Measurements from ENCODE around the gene SFR1.

The SFR1 gene, protein sequence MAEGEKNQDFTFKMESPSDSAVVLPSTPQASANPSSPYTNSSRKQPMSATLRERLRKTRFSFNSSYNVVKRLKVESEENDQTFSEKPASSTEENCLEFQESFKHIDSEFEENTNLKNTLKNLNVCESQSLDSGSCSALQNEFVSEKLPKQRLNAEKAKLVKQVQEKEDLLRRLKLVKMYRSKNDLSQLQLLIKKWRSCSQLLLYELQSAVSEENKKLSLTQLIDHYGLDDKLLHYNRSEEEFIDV

DNA sequence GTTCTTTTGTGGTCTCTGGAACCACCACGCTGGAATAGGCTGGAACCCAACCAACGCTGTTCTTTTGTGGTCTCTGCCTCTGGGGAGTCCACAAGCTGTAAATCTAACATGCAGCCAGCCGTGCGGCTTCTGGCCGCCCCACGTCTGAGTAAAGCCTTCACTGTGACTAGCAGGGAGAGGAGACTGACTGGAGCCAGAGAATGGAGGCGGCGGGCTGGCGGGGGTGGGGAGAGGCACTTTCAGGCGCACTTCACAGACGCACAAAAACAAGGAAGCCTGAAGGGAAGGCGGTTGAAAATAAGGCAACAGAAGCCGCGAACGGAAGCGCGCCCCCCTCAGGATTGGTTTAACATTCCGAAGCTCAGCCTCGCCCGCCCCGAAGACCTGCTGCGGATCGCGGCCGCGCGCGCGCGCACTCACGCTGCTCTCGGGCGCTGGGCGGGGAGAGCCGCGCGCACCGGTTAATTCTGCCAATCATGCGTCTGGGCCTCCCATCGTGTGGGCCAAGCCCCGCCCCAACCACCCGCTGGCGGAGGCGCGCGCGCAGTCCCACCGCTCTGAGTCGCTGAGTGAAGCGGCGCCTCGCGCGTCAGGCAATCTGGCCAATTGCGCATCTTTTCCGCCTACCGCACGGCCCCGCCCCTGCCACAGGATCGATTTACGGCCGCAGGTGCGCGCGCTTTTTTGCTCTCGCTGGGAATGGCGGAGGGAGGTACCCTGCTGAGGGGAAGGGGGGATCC, at the start of gene SFR1:
TSS of gene SFR1 (plus strand) at position 687 of the 740 bp plus-strand sequence. CDS start at position 700, 13 bp downstream.
- DNase-seq: peak; percentile 91 to 99

GRCh38 chr10:104072786-104073185, 49.2 kb upstream of the SFR1 start:
- no peak for DNase-seq

GRCh38 chr10:104074505-104074904, 47.5 kb upstream of the SFR1 start:
- DNase-seq: no peak

GRCh38 chr10:104076743-104077160, 45.2 kb upstream of the SFR1 start:
- peak in 1 of 2 experiments; percentile 67 for DNase-seq

DNA sequence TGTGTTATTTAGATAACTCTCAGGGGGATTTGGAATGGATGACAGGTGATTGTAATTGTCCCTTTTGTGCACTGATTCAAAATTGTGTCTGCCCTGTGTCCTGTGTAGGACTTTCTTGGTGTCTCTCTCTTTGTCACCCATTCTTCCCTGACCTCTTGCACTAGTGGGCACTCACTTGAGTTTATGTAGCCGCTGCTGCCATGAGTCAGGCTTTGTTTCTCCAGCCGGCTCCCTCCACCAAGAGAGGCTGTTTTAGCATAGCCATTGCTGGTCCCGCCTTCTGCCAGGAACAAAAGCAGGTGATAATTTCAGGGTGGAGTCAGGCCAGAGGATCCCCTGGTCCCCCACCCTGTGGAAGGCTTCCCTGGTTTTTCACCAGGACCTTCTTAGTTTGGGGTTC, 44.7 kb upstream of the SFR1 start:
- DNase-seq: peak; percentile 64 to 72

- DNase-seq: peak in 1 of 2 experiments; percentile 13
Measured at GRCh38 chr10:104077663-104078151, 44.3 kb upstream of the SFR1 start.

DNA sequence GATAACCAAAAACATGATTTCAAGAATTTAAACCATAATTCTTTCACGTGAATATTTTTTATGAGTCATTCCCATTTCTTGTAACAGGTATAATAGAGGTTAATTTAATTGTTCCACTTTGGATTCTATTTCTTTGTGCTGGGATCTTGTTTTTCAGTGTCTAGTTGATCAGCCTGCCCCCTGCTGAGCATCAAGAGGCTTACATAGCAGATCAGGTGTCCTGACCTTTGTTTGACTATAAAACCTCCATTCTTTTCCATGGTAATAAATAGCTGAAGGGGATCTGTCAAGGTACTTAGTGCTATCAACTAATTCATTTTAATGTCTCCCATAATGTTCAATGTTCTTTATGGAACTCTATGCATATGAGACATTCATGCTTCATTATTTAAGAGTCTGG, 41.2 kb upstream of the SFR1 start:
- DNase-seq: peak; percentile 46 to 71

GRCh38 chr10:104081998-104082397, 40.0 kb upstream of the SFR1 start:
- DNase-seq: no peak

DNA sequence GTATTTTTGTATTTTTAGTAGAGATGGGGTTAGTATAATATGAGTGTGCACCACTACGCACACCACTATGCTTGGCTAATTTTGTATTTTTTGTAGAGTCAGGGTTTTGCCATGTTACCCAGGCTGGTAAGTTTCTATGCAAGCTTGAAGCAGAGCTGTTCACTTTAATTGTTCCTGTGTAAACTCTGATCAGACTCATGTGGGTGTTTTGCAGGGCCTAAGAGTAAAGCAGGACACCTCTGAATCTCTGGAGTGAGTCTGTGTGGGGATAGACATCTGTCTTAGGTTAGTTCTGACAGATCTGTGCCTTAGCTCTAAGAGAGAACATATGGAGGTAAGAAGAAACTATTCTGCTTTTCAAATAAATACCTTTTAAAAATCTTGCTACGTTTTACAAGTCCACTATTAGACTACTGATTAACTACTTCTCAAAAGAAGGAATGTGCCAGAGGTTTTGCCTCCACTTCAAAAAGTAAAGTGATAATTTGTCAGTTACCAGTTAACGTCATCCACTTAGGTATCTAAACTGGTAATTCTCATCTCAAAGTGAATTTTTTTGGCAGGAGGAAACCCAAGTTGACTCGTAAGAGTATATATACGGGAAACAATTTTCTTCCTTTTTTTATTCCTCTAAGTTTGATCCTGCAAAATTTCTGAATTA, 37.4 kb upstream of the SFR1 start:
- DNase-seq: no peak

GRCh38 chr10:104085801-104086400, 36.1 kb upstream of the SFR1 start, which contains the start of gene COL17A1:
TSS of gene COL17A1 (minus strand) at chr10:104085880. CDS start at chr10:104080673, 5,207 bp downstream.
- peak in 1 of 2 experiments; percentile 13 for DNase-seq

GRCh38 chr10:104088239-104088638, 33.7 kb upstream of the SFR1 start:
- DNase-seq: no peak

- DNase-seq: no peak
Measured at GRCh38 chr10:104089621-104090020, 32.4 kb upstream of the SFR1 start.

- DNase-seq: no peak
Measured at GRCh38 chr10:104090611-104091010, 31.4 kb upstream of the SFR1 start.

GRCh38 chr10:104092749-104093148, 29.2 kb upstream of the SFR1 start:
- DNase-seq: no peak

GRCh38 chr10:104096692-104097091, 25.3 kb upstream of the SFR1 start:
- DNase-seq: no peak

GRCh38 chr10:104098358-104098925, 23.5 kb upstream of the SFR1 start:
- no peak for DNase-seq

GRCh38 chr10:104099269-104099668, 22.7 kb upstream of the SFR1 start:
- no peak for DNase-seq

DNA sequence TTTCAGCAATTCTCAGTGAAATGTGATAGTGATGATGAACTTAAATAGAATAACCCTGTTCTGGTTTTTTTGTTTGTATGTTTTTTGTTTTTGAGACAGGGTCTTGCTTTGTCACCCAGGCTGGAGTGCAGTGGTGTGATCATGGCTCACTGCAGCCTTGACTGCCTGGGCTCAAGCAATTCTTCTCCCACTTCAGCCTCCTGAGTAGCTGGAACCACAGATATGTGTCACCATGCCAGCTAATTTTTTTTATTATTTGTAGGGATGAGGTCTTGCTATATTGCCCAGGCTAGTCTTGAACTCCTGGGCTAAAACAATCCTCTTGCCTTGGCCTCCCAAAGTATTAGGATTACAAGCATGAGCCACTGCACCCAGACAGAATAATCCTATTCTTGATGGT, 22.0 kb upstream of the SFR1 start:
- no peak for DNase-seq

GRCh38 chr10:104100795-104101194, 21.2 kb upstream of the SFR1 start:
- no peak for DNase-seq

GRCh38 chr10:104101902-104102301, 20.1 kb upstream of the SFR1 start:
- no peak for DNase-seq

DNA sequence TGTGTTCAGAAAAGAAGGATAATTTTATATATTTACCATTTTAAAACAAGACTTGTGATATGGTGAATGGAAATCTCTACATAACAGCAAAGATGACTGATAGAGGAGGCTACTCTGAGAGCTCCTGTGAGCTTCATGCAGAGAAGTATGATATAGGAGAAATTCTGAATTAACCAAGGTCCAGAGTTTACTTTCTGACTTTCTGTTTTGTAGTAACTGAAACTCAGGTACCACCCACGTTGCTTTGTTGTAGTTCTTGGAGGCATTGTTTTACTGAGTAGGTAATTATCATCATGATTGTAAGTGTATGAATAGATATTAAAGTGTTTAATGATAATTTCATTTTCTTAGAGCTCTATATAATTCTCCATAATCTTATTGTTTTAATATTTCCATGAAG, 18.0 kb upstream of the SFR1 start:
- DNase-seq: no peak

- no peak for DNase-seq
Measured at GRCh38 chr10:104104418-104104817, 17.6 kb upstream of the SFR1 start.

DNA sequence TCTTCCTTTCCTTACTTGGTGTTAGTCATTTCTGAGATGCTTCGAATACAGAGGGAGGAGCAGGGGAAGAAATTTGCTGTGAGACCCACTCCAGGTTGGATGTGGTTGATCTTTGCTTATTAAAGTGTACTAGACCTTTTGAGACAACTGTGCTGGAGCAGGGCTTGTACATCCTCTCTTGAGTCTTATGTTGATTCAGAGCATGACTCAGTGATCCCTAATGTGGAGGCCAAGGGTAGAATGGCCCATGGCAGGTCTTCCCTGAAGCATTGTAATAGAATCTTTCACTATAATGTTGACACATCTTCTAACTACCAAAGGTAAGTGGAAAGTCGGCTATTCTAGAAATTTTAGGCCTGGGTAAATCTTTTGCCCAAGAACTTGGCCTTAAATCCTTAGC, 17.0 kb upstream of the SFR1 start:
- no peak for DNase-seq
